Large intestine (tissue), 3 donors: ENCODE data around the gene CLSTN3. TPM values are rescaled to one million over a fixed set of nuclear protein-coding genes. Genes with fewer than 3 reads are reported as not detected.

Source experiments
- DNase-seq, 2 donors: peaks; one replicate each; pipeline versions ENCODE4 v3.0.0 to v3.0.0-alpha.2; 2013
- H3K27ac ChIP-seq: one replicate; pipeline ENCODE4 v1.5.1; 2013; ENCODE audit warnings: low read length
- H3K27me3 ChIP-seq: 2 replicates; pipeline ENCODE4 v1.6.1; 2013; ENCODE audit warnings: low read length; ENCODE audit not compliant: control insufficient read depth, insufficient read depth
- H3K36me3 ChIP-seq: 2 replicates; pipeline ENCODE4 v1.6.1; 2013; ENCODE audit warnings: low read length; ENCODE audit not compliant: control insufficient read depth, insufficient read depth
- H3K4me1 ChIP-seq: one replicate; pipeline ENCODE4 v1.6.1; 2013; ENCODE audit warnings: low read length; ENCODE audit not compliant: control insufficient read depth, insufficient read depth
- H3K4me3 ChIP-seq: one replicate; pipeline ENCODE4 v1.5.1; 2013; ENCODE audit warnings: low read length
- H3K9me3 ChIP-seq: one replicate; pipeline ENCODE4 v1.6.1; 2013; ENCODE audit warnings: mild to moderate bottlenecking, low read depth, low read length, moderate library complexity; ENCODE audit not compliant: control insufficient read depth
- WGBS: methylation state at CpG from one replicate; pipeline ENCODE4 v1.1.5; 2013; ENCODE audit warnings: low lambda C conversion rate; ENCODE audit not compliant: insufficient coverage; 5-methylcytosine and 5-hydroxymethylcytosine counted together
- polyA plus RNA-seq: library from polyadenylated mRNA; unstranded; fragments of 120-200 nt; gene quantifications from one replicate; pipeline ENCODE4 v1.2.1, GENCODE V29; 2013

CLSTN3 gene
- polyA plus RNA-seq, 1 donor, result 71.7 TPM

DNA sequence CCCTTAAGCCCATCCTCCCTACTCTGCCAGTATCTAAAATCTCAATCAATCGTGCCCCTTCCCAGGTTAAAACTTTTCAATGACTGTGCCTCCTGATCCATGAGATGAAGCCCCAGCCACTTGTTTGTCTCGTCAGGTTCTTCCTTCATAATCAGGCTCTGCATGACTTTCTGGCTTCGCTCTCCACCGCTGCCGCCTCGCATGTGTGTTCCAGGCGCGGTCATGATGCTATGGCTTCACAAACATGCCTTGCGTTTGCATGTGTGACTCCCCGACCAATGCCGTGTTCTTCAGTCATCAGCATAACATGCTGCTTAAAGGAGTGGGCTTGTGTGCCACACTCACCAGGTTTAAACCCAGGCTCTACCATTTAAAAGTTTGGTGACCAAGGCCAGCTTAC is 16.2 kb upstream of the CLSTN3 start:
- WGBS, result no CpG with 5 or more reads among the region's 11 CpGs
- peaks cover 23% of the 10 kb centered on the region for H3K36me3 ChIP-seq
- no peak overlapping the region for H3K4me3 ChIP-seq
- H3K4me1 ChIP-seq, result peaks cover 19% of the 10 kb centered on the region
- H3K27ac ChIP-seq, result no peak overlapping the region
- no peak for DNase-seq
- H3K9me3 ChIP-seq, result no peaks in the 10 kb centered on the region
- H3K27me3 ChIP-seq, result no peaks in the 10 kb centered on the region

GRCh38 chr12:7114851-7115250 is 15.3 kb upstream of the CLSTN3 start:
- no CpG with 5 or more reads among the region's 6 CpGs for WGBS
- Histone ChIP-seq H3K4me1 (peaks cover 13% of the 10 kb centered on the region), H3K27ac (no peak overlapping the region), H3K9me3 (no peaks in the 10 kb centered on the region), H3K36me3 (peaks cover 29% of the 10 kb centered on the region), H3K4me3 (no peak overlapping the region), H3K27me3 (no peaks in the 10 kb centered on the region)
- no peak for DNase-seq

- H3K9me3 ChIP-seq, result no peaks in the 10 kb centered on the region
- no peak for DNase-seq
- H3K27me3 ChIP-seq, result no peaks in the 10 kb centered on the region
- peaks cover 13% of the 10 kb centered on the region for H3K4me1 ChIP-seq
- H3K4me3 ChIP-seq, result no peak overlapping the region
- H3K27ac ChIP-seq, result no peak overlapping the region
- no CpG with 5 or more reads among the region's 3 CpGs for WGBS
- peaks cover 31% of the 10 kb centered on the region for H3K36me3 ChIP-seq
Measured at GRCh38 chr12:7116196-7116595, 14.0 kb upstream of the CLSTN3 start.

- Histone ChIP-seq H3K27ac (no peak overlapping the region), H3K4me3 (no peak overlapping the region), H3K36me3 (peaks cover 32% of the 10 kb centered on the region), H3K9me3 (no peaks in the 10 kb centered on the region), H3K4me1 (peaks cover 13% of the 10 kb centered on the region), H3K27me3 (no peaks in the 10 kb centered on the region)
- DNase-seq, result no peak
- no CpG with 5 or more reads among the region's 9 CpGs for WGBS
Measured at GRCh38 chr12:7116916-7117315, 13.3 kb upstream of the CLSTN3 start.

DNA sequence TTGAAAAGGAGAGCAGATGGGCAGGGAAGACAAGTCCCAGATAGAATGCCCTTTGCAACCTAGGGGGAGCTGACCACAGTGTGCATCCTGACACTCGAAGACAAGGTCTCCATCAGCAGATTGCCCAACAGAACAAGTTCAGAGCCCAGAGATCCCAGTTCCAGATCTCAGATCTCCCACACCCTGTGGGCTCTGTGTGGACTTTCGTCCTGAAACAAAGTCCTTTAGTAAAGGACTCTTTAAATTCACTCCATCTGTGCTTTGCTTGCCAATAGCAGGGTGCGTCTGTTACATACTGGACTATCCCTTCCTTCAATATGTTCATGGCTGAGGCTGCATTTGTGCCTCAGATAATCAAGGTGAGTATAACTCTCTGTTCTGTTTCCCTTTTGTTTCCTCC is 12.5 kb upstream of the CLSTN3 start:
- peak; percentile 73 to 79 for DNase-seq
- peak overlapping the region; percentile 61 for H3K27ac ChIP-seq
- peaks cover 32% of the 10 kb centered on the region for H3K36me3 ChIP-seq

DNA sequence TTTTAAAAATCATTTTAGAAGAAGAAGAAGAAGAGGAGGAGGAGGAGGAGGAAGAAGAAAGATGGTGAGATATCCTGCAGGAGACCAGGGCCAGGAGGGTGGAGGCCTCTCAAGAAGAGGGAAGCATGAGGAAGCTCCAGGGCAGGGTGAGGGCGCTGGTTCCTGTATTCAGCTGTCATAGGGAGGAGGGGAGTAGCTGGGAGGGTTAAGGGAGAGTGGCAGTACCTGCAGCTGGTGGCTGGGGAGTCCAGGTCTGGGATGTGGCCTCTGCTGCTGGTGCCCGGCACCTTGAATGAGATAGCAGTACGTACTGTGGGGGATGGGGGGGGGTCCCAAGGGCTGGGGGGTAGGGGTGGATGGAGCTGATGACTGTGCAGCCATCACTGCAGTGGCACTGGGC is 11.3 kb upstream of the CLSTN3 start:
- DNase-seq, result no peak
- no peak overlapping the region for H3K4me3 ChIP-seq
- H3K4me1 ChIP-seq, result peaks cover 25% of the 10 kb centered on the region
- no CpG with 5 or more reads among the region's 3 CpGs for WGBS
- H3K36me3 ChIP-seq, result peaks cover 32% of the 10 kb centered on the region
- no peaks in the 10 kb centered on the region for H3K27me3 ChIP-seq
- no peak overlapping the region for H3K27ac ChIP-seq
- H3K9me3 ChIP-seq, result no peaks in the 10 kb centered on the region

More for the DNA sequence above, 12.5 kb upstream of the CLSTN3 start:
- WGBS, result no CpG with 5 or more reads among the region's 3 CpGs
- Histone ChIP-seq H3K4me1 (peaks cover 13% of the 10 kb centered on the region), H3K4me3 (no peak overlapping the region), H3K9me3 (no peaks in the 10 kb centered on the region), H3K27me3 (no peaks in the 10 kb centered on the region)

DNA sequence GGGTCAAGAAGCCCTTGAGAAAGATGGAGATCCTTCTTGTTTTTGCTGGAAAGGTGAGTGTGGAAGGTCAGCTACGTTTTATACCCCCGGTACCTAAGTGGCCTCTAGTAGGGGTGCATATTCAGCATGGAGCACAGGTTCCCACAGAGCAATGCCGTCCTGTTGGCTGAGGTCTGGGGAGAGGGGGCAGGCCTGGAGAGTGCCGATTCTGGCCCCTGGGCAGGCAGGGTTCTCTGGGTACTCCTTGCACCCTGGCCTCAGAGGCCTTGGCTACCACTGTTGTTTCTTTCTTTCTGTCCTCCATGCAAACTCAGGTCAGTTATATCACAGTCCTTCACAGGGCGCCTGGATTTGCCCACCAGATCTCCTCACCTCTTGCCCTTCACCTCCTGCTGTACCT is 10.0 kb upstream of the CLSTN3 start:
- H3K27me3 ChIP-seq, result no peaks in the 10 kb centered on the region
- peaks cover 27% of the 10 kb centered on the region for H3K36me3 ChIP-seq
- H3K27ac ChIP-seq, result no peak overlapping the region
- DNase-seq, result no peak
- H3K9me3 ChIP-seq, result no peaks in the 10 kb centered on the region
- no peak overlapping the region for H3K4me3 ChIP-seq
- WGBS, result no CpG with 5 or more reads among the region's 5 CpGs
- peaks cover 29% of the 10 kb centered on the region for H3K4me1 ChIP-seq

GRCh38 chr12:7121324-7121723 is 8.8 kb upstream of the CLSTN3 start:
- Histone ChIP-seq H3K27ac (no peak overlapping the region), H3K36me3 (peaks cover 16% of the 10 kb centered on the region), H3K9me3 (no peaks in the 10 kb centered on the region), H3K4me3 (no peak overlapping the region), H3K27me3 (no peaks in the 10 kb centered on the region), H3K4me1 (peaks cover 29% of the 10 kb centered on the region)
- no peak for DNase-seq
- WGBS, result no CpG with 5 or more reads among the region's 5 CpGs

GRCh38 chr12:7122811-7123769 is 7.1 kb upstream of the CLSTN3 start:
- no peak overlapping the region for H3K27ac ChIP-seq

DNA sequence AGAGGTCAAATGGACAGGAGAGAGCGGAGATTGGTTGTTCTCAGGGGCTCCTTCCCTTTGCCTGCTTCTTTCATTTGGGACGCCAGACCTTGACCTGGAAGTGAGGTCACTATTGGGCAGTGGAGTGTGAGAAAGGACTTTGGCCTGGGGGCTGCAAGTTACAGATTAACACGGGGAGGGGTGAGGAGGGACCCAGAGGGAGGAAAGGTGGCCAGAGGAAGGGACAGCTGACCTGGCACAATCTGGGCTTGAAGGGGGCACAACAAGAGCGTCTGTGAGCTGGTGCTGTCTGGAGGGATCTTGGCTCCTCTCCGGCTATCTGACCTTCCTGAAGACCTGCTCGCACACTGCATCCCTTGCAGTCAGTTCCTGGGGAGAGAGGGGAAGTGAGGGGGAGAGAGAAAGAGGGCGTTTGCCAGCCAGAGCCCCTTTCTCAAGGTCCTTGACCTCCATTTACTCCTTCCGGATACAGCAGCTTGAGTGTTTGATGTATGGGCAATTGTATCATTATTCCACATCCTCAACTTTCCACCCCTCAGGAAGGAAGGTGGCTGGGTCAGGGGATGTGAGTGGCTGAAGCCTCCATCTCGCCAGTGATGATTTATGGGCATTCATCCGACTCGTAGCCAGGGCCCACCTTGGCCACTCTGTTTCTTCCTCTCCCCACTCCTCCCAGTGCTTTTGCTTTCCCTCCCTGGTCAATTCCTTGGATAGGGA is 6.2 kb upstream of the CLSTN3 start:
- Histone ChIP-seq H3K4me1 (peaks cover 29% of the 10 kb centered on the region), H3K9me3 (no peaks in the 10 kb centered on the region), H3K36me3 (peaks cover 9% of the 10 kb centered on the region), H3K27me3 (no peaks in the 10 kb centered on the region), H3K27ac (no peak overlapping the region), H3K4me3 (no peak overlapping the region)
- no CpG with 5 or more reads among the region's 11 CpGs for WGBS
- DNase-seq, result peak in 1 of 2 donors; percentile 66

More at GRCh38 chr12:7122811-7123769, 7.1 kb upstream of the CLSTN3 start:
- no peak overlapping the region for H3K4me3 ChIP-seq
- no peaks in the 10 kb centered on the region for H3K9me3 ChIP-seq
- WGBS, result 73% methylated on average over 1 of the region's 7 CpGs
- peaks cover 25% of the 10 kb centered on the region for H3K4me1 ChIP-seq
- peaks cover 9% of the 10 kb centered on the region for H3K36me3 ChIP-seq
- no peaks in the 10 kb centered on the region for H3K27me3 ChIP-seq
- peak in 1 of 2 donors; percentile 34 for DNase-seq
